GM12878 (cell line): Measurements from ENCODE around the gene NPB. TPM values are rescaled to one million over a fixed set of nuclear protein-coding genes. Genes with fewer than 3 reads are reported as not detected.

Experiments
- ATF2 ChIP-seq: IDR thresholded peaks from 2 replicates; pipeline ENCODE4 v1.6.1; 2012; ENCODE audit warnings: low read length, inconsistent platforms
- FOS ChIP-seq: IDR thresholded peaks from 3 replicates; pipeline ENCODE4 v1.6.1; 2011; ENCODE audit warnings: borderline replicate concordance; ENCODE audit not compliant: insufficient read length; ENCODE audit errors: extremely low read depth
- GABPA ChIP-seq: IDR thresholded peaks from 2 replicates; pipeline ENCODE4 v1.6.1; 2014; ENCODE audit warnings: antibody characterized with exemption, low read depth, mild to moderate bottlenecking, inconsistent platforms
- IRF3 ChIP-seq: fragments of 450-650 bp; IDR thresholded peaks from 2 replicates; pipeline ENCODE4 v1.6.1; 2014; ENCODE audit warnings: mild to moderate bottlenecking
- IRF5 ChIP-seq: fragments of 450-650 bp; IDR thresholded peaks from 2 replicates; pipeline ENCODE4 v1.6.1; 2017; ENCODE audit warnings: borderline replicate concordance
- NFYB ChIP-seq: IDR thresholded peaks from 2 replicates; pipeline ENCODE4 v1.6.1; 2011; ENCODE audit warnings: low read depth, mild to moderate bottlenecking, low read length, improper control_type of control experiment, moderate library complexity; ENCODE audit not compliant: insufficient read depth
- NKRF ChIP-seq: fragments of 450-650 bp; conservative IDR thresholded peaks from 2 replicates; pipeline ENCODE4 v1.6.1; 2017; ENCODE audit warnings: mild to moderate bottlenecking, moderate library complexity
- PAX8 ChIP-seq: fragments of 450-650 bp; IDR thresholded peaks from 2 replicates; pipeline ENCODE4 v1.6.1; 2017; ENCODE audit warnings: mild to moderate bottlenecking, moderate library complexity
- PKNOX1 ChIP-seq: fragments of 450-650 bp; IDR thresholded peaks from 2 replicates; pipeline ENCODE4 v1.6.1; 2016; ENCODE audit warnings: mild to moderate bottlenecking
- PML ChIP-seq: IDR thresholded peaks from 2 replicates; pipeline ENCODE4 v1.6.1; 2012; ENCODE audit warnings: low read length, inconsistent platforms
- RB1 ChIP-seq: fragments of 450-650 bp; formaldehyde crosslinking; IDR thresholded peaks from 2 replicates; pipeline ENCODE4 v1.6.1; 2017; ENCODE audit warnings: mild to moderate bottlenecking, borderline replicate concordance
- REST ChIP-seq: IDR thresholded peaks from 2 replicates; pipeline ENCODE4 v1.6.1; 2012; ENCODE audit warnings: mild to moderate bottlenecking, low read depth, low read length
- SMAD5 ChIP-seq: IDR thresholded peaks from 2 replicates; pipeline ENCODE4 v1.6.1; 2016; ENCODE audit warnings: antibody characterized with exemption, low read depth
- SUPT20H ChIP-seq: IDR thresholded peaks from 2 replicates; pipeline ENCODE4 v1.6.1; 2011; ENCODE audit warnings: low read depth, mild to moderate bottlenecking, low read length, moderate library complexity, borderline replicate concordance; ENCODE audit not compliant: control insufficient read depth
- ZNF274 ChIP-seq: IDR thresholded peaks from one replicate; pipeline ENCODE4 v1.8.0; 2011; ENCODE audit not compliant: insufficient read length, insufficient read depth
- ZSCAN29 ChIP-seq: fragments of 450-650 bp; IDR thresholded peaks from 2 replicates; pipeline ENCODE4 v1.6.1; 2017; ENCODE audit warnings: mild to moderate bottlenecking, moderate library complexity
- polyA plus RNA-seq, 11 experiments: library from polyadenylated mRNA; depleted of rRNA in 4 of 11; unstranded in 6 of 11; stranded (reverse) in 5 of 11; fragments of >200 nt; fragmentation: Nextera tagmentation in 4 of 11; fragmentation: Illumina TruSeq in 1 of 11; extraction: Ambion mirVana in 4 of 11; extraction: Trizol in 1 of 11; gene quantifications; 1 replicate in 1 of 11; 2 replicates in 10 of 11; pipeline versions ENCODE4 v1.2.1 to v1.2.3, GENCODE V29; 2011 to 2016; ENCODE audit warnings: inconsistent platforms in 2 of 11, missing spikeins in 2 of 11, low read depth in 1 of 11
- total RNA-seq, 4 experiments: library from RNA; depleted of rRNA in 3 of 4; stranded (reverse); fragments of >200 nt in 3 of 4; fragmentation: Illumina TruSeq in 1 of 4; extraction: Trizol in 1 of 4; gene quantifications; 2 replicates each; pipeline versions ENCODE4 v1.2.1 to v1.2.3, GENCODE V29; 2013 to 2021

Gene NPB
- total and polyA plus RNA-seq, 10 of the 15 experiments (the other 5 are each of a cell fraction or from before 2014, with no cell fraction given), result 0.03 to 0.40 (median 0.15) TPM; not detected in 2

GRCh38 chr17:81871387-81872230, 30.4 kb upstream of the NPB start (continued):
- TF ChIP-seq REST, result no peak
- TF ChIP-seq ZNF274, result no peak
- no peak for TF ChIP-seq FOS
- no peak for TF ChIP-seq NFYB
- peak; percentile 78 for TF ChIP-seq PKNOX1
- peak; percentile 91 for TF ChIP-seq NKRF
- TF ChIP-seq SUPT20H, result no peak
- peak; percentile 62; the same call in 1 of the 2 replicates for TF ChIP-seq ZSCAN29
- TF ChIP-seq PAX8, result no peak
- peak; percentile 91; the same call in 1 of the 2 replicates for TF ChIP-seq RB1
- TF ChIP-seq GABPA, result no peak
- no peak; the same call in 1 of the 2 replicates for TF ChIP-seq IRF3
- TF ChIP-seq PML, result peak; percentile 66; the same call in 1 of the 2 replicates
- no peak for TF ChIP-seq IRF5
- no peak for TF ChIP-seq ATF2
- TF ChIP-seq SMAD5, result peak; percentile 46; the same call in 1 of the 2 replicates
